HepG2 (cell line): ENCODE results near the gene FLVCR1. TPM values are rescaled to one million over a fixed set of nuclear protein-coding genes. Genes with fewer than 3 reads are reported as not detected.

Experiments
- ATAC-seq: fragments of 200-7000 bp; cut with Tn5 transposase; 3 replicates; pipeline ENCODE4 v1.9.1; 2020; ENCODE audit warnings: mild to moderate bottlenecking, moderate library complexity
- BruUV-seq: library from RNA; stranded (reverse); fragments of 400-500 nt; replicated peaks from 2 replicates; lab custom pipeline; 2021; lab: Mats Ljungman, UMichigan
- CTCF ChIA-PET: fragments of 300-600 bp; formaldehyde crosslinking; extraction: SDS; loops from one replicate; lab custom pipeline; 2021; ENCODE audit warnings: low total read pairs, inconsistent platforms, low intra/inter-chr PET ratio; lab: Yijun Ruan, JAX
- POLR2A ChIA-PET: fragments of 350-600 bp; sonication (Branson Sonifier 250); formaldehyde crosslinking; loops from one replicate; lab custom pipeline; 2020; ENCODE audit warnings: antibody characterized with exemption, inconsistent platforms; lab: Yijun Ruan, JAX
- DNase-seq: peaks from one replicate; pipeline ENCODE4 v3.0.0-alpha.2; 2015; ENCODE audit warnings: low spot score
- FAIRE-seq: peaks from 3 replicates; lab custom pipeline; 2011; peaks lifted over from hg19 to GRCh38; lab: Jason Lieb, UNC
- H2AFZ ChIP-seq: one replicate; pipeline ENCODE4 v1.6.1; 2011; ENCODE audit warnings: low read length, inconsistent platforms
- H3K27ac ChIP-seq: fragments of 300-600 bp; 3 replicates; pipeline ENCODE4 v1.8.0; 2011; ENCODE audit warnings: mixed run types, mild to moderate bottlenecking, mixed read lengths, low read length, inconsistent platforms; ENCODE audit not compliant: insufficient read depth; ENCODE audit errors: extremely low read length
- H3K27me3 ChIP-seq, 2 experiments: fragments of 200-600 bp in 1 of 2; 2 replicates in 1 of 2; 3 replicates in 1 of 2; pipeline versions ENCODE4 v1.6.0 to v1.8.0; 2011; ENCODE audit warnings: low read length in 2 of 2, mild to moderate bottlenecking in 2 of 2, moderate library complexity in 2 of 2, inconsistent platforms in 1 of 2; ENCODE audit not compliant: insufficient read depth in 2 of 2, control insufficient read depth in 1 of 2
- H3K36me3 ChIP-seq, 2 experiments: fragments of 200-600 bp in 1 of 2; replicated peaks in 1 of 2; 2 replicates in 1 of 2; 3 replicates in 1 of 2; pipeline versions ENCODE4 v1.5.1 to v1.8.0; 2011; ENCODE audit warnings: low read length in 2 of 2, inconsistent platforms in 1 of 2; ENCODE audit not compliant: insufficient read depth in 2 of 2, control insufficient read depth in 1 of 2
- H3K4me1 ChIP-seq: 2 replicates; pipeline ENCODE4 v1.5.1; 2012; ENCODE audit warnings: low read length, inconsistent platforms; ENCODE audit not compliant: insufficient read depth
- H3K4me2 ChIP-seq: 2 replicates; pipeline ENCODE4 v1.6.0; 2011; ENCODE audit warnings: low read depth, low read length, inconsistent platforms
- H3K4me3 ChIP-seq, 3 experiments: fragments of 200-600 bp in 1 of 3; sonication (generic), shearing (Covaris generic) in 1 of 3; replicated peaks in 1 of 3; 2 replicates each; pipeline ENCODE4 v1.5.1; 2011 to 2016; ENCODE audit warnings: low read length in 3 of 3, inconsistent platforms in 2 of 3, low read depth in 2 of 3, mild to moderate bottlenecking in 2 of 3, control low read depth in 1 of 3, mixed read lengths in 1 of 3; ENCODE audit not compliant: insufficient read depth in 1 of 3
- H3K79me2 ChIP-seq: one replicate; pipeline ENCODE4 v1.6.1; 2011; ENCODE audit warnings: low read length, inconsistent platforms; ENCODE audit not compliant: insufficient read depth
- H3K9ac ChIP-seq: 2 replicates; pipeline ENCODE4 v1.6.0; 2011; ENCODE audit warnings: mild to moderate bottlenecking, low read depth, low read length, inconsistent platforms; ENCODE audit not compliant: insufficient read depth
- H3K9me3 ChIP-seq: 2 replicates; pipeline ENCODE4 v1.5.1; 2012; ENCODE audit warnings: mild to moderate bottlenecking, low read length
- H4K20me1 ChIP-seq: 2 replicates; pipeline ENCODE4 v1.6.0; 2011; ENCODE audit warnings: inconsistent platforms, mild to moderate bottlenecking, low read length, moderate library complexity; ENCODE audit not compliant: insufficient read depth
- AKAP8 ChIP-seq: sonication (generic); formaldehyde crosslinking; IDR thresholded peaks from 2 replicates; pipeline ENCODE4 v1.5.1; 2020; ENCODE audit warnings: mild to moderate bottlenecking, missing genetic modification reagents
- ARHGAP35 ChIP-seq: sonication (generic); formaldehyde crosslinking; IDR thresholded peaks from 2 replicates; pipeline ENCODE4 v1.9.0; 2022; ENCODE audit warnings: mild to moderate bottlenecking, inconsistent platforms, moderate library complexity, missing genetic modification reagents, borderline replicate concordance
- BCL6 ChIP-seq: IDR thresholded peaks from 2 replicates; pipeline ENCODE4 v1.6.1; 2016; ENCODE audit warnings: missing genetic modification reagents, missing compliant biosample characterization
- CCAR2 ChIP-seq: fragments of 200-400 bp; formaldehyde crosslinking; optimal IDR thresholded peaks from 2 replicates; pipeline ENCODE3; 2018; ENCODE audit warnings: low read depth, mild to moderate bottlenecking, low read length, moderate library complexity
- EED ChIP-seq: sonication (generic); formaldehyde crosslinking; IDR thresholded peaks from 2 replicates; pipeline ENCODE4 v1.5.0; 2020; ENCODE audit warnings: mild to moderate bottlenecking, missing genetic modification reagents
- FOXK2 ChIP-seq: fragments of 450-650 bp; IDR thresholded peaks from 2 replicates; pipeline ENCODE4 v1.6.1; 2016
- HOXA7 ChIP-seq: sonication (generic); formaldehyde crosslinking; IDR thresholded peaks from 2 replicates; pipeline ENCODE4 v1.8.1; 2022; ENCODE audit warnings: mild to moderate bottlenecking, missing genetic modification reagents, moderate library complexity
- KAT2B ChIP-seq: fragments of 150-350 bp; IDR thresholded peaks from 2 replicates; pipeline ENCODE4 v1.6.1; 2014; ENCODE audit warnings: low read depth, low read length, borderline replicate concordance
- MTF2 ChIP-seq: sonication (generic); formaldehyde crosslinking; IDR thresholded peaks from 2 replicates; pipeline ENCODE4 v1.5.0; 2020; ENCODE audit warnings: missing genetic modification reagents, borderline replicate concordance
- RXRA ChIP-seq: sonication (generic); formaldehyde crosslinking; IDR thresholded peaks from 2 replicates; pipeline ENCODE4 v1.5.1; 2020; ENCODE audit warnings: missing genetic modification reagents
- YEATS2 ChIP-seq: sonication (generic); formaldehyde crosslinking; IDR thresholded peaks from 2 replicates; pipeline ENCODE4 v1.4.0; 2020; ENCODE audit warnings: missing genetic modification reagents, borderline replicate concordance
- ZBTB39 ChIP-seq: sonication (generic); formaldehyde crosslinking; IDR thresholded peaks from 2 replicates; pipeline ENCODE4 v1.5.0; 2020; ENCODE audit warnings: missing genetic modification reagents
- ZFAT ChIP-seq: sonication (generic); formaldehyde crosslinking; conservative IDR thresholded peaks from 2 replicates; pipeline ENCODE4 v1.8.1; 2023; ENCODE audit warnings: missing genetic modification reagents, inconsistent platforms
- ZNF180 ChIP-seq: sonication (generic); formaldehyde crosslinking; IDR thresholded peaks from 2 replicates; pipeline ENCODE4 v1.4.0; 2020; ENCODE audit warnings: low read depth, missing genetic modification reagents, borderline replicate concordance
- ZNF350 ChIP-seq: sonication (generic); formaldehyde crosslinking; IDR thresholded peaks from 2 replicates; pipeline ENCODE4 v1.4.0; 2020; ENCODE audit warnings: mild to moderate bottlenecking, low read depth, missing genetic modification reagents, borderline replicate concordance
- ZNF382 ChIP-seq: sonication (generic); formaldehyde crosslinking; IDR thresholded peaks from 2 replicates; pipeline ENCODE4 v1.5.0; 2020; ENCODE audit warnings: missing genetic modification reagents, mild to moderate bottlenecking, borderline replicate concordance
- ZNF558 ChIP-seq: sonication (generic); formaldehyde crosslinking; IDR thresholded peaks from 2 replicates; pipeline ENCODE4 v1.9.0; 2022; ENCODE audit warnings: mild to moderate bottlenecking, missing genetic modification reagents, borderline replicate concordance
- ZSCAN9 ChIP-seq: IDR thresholded peaks from 2 replicates; pipeline ENCODE4 v1.6.1; 2016; ENCODE audit warnings: borderline replicate concordance
- WGBS: methylation state at CpG from one replicate; pipeline ENCODE4 v1.1.6; 2017; ENCODE audit warnings: low lambda C conversion rate; 5-methylcytosine and 5-hydroxymethylcytosine counted together
- in situ Hi-C: cut with HindIII; loops from 2 replicates; pipeline ENCODE4 v1.10.0; 2017; ENCODE audit warnings: low pct_unique_long_range_greater_than_20kb; ENCODE audit not compliant: extremely low pct_ligation_motif_present
- intact Hi-C: fragments of 100-400 bp; cut with micrococcal nuclease; formaldehyde crosslinking; loops from one replicate; pipeline ENCODE4 v1.10.0; 2022; ENCODE audit not compliant: unreplicated experiment
- polyA plus RNA-seq, 8 experiments: library from polyadenylated mRNA; depleted of rRNA in 3 of 8; stranded (reverse) in 7 of 8; unstranded in 1 of 8; fragments of >200 nt; fragmentation: Illumina TruSeq in 4 of 8; extraction: Trizol in 4 of 8; gene quantifications; 2 replicates each; pipeline versions ENCODE4 v1.2.1 to v1.2.3, GENCODE V29; 2011 to 2016; ENCODE audit warnings: low read depth in 4 of 8, missing spikeins in 1 of 8, mixed read lengths in 1 of 8; ENCODE audit not compliant: insufficient read depth in 1 of 8
- total RNA-seq, 5 experiments: library from RNA; depleted of rRNA; stranded (reverse); fragments of >200 nt; fragmentation: Illumina TruSeq; extraction: Trizol; gene quantifications; 2 replicates each; pipeline ENCODE4 v1.2.3, GENCODE V29; 2016; ENCODE audit warnings: low read depth in 1 of 5

The FLVCR1 gene
- total and polyA plus RNA-seq, 2 of the 13 experiments (the other 11 are each of a cell fraction or from before 2014, with no cell fraction given) = 14.8 to 39.8 TPM

GRCh38 chr1:212938846-212939245 is 80.8 kb downstream of the FLVCR1 start:
- Histone ChIP-seq H3K4me2 (no peak overlapping the region), H2AFZ (no peak overlapping the region), H3K9ac (no peak overlapping the region), H3K4me3 (no peak overlapping the region), H3K36me3 (no peaks in the 10 kb centered on the region), H3K4me1 (peaks cover 47% of the 10 kb centered on the region), H3K27me3 (no peaks in the 10 kb centered on the region), H3K9me3 (no peaks in the 10 kb centered on the region), H3K79me2 (no peaks in the 10 kb centered on the region), H4K20me1 (no peaks in the 10 kb centered on the region), H3K27ac (no peak overlapping the region)
- 98% methylated on average over 6 of the region's 6 CpGs for WGBS
- DNase-seq (no peak), FAIRE-seq (no peak), ATAC-seq (no peak)
- POLR2A ChIA-PET = no interaction called here
- no peak for TF ChIP-seq AKAP8 (CRISPR knock-in tag)
- no peak for TF ChIP-seq MTF2 (CRISPR knock-in tag)
- no peak for TF ChIP-seq ZBTB39 (CRISPR knock-in tag)
- TF ChIP-seq ZNF558 = no peak
- no peak for TF ChIP-seq BCL6 (CRISPR knock-in tag)
- TF ChIP-seq CCAR2 = no peak
- TF ChIP-seq EED (CRISPR knock-in tag) = no peak
- no peak for TF ChIP-seq HOXA7 (CRISPR knock-in tag)
- TF ChIP-seq ZSCAN9 = no peak
- TF ChIP-seq RXRA (CRISPR knock-in tag) = no peak
- TF ChIP-seq FOXK2 = no peak
- TF ChIP-seq ZNF350 (CRISPR knock-in tag) = no peak
- TF ChIP-seq ARHGAP35 (CRISPR knock-in tag) = no peak
- no peak for TF ChIP-seq ZFAT
- no peak for TF ChIP-seq KAT2B
- TF ChIP-seq ZNF382 = no peak
- no peak for TF ChIP-seq YEATS2 (CRISPR knock-in tag)
- no peak for TF ChIP-seq ZNF180 (CRISPR knock-in tag)
- CTCF ChIA-PET = no interaction called here
- in situ Hi-C loops (no loop called here), intact Hi-C loops (no loop called here)
- BruUV-seq = no TSS peak
